GM12878 (cell line): ENCODE data around the gene ZNF804B. TPM values are rescaled to one million over a fixed set of nuclear protein-coding genes. Genes with fewer than 3 reads are reported as not detected.

ENCODE experiments used
- ATAC-seq: fragments of 200-7000 bp; cut with Tn5 transposase; 3 replicates; pipeline ENCODE4 v1.9.1; 2020; ENCODE audit warnings: mild to moderate bottlenecking, moderate library complexity
- BruUV-seq: library from RNA; stranded (reverse); fragments of 400-500 nt; replicated peaks from 2 replicates; lab custom pipeline; 2021; lab: Mats Ljungman, UMichigan
- CTCF ChIA-PET: fragments of 300-600 bp; sonication (Branson Sonifier 250); formaldehyde crosslinking; extraction: SDS; loops from one replicate; lab custom pipeline; 2021; ENCODE audit warnings: inconsistent platforms; lab: Yijun Ruan, JAX
- POLR2A ChIA-PET: fragments of 350-600 bp; formaldehyde crosslinking; extraction: SDS; loops from one replicate; lab custom pipeline; 2021; ENCODE audit warnings: inconsistent platforms; lab: Charles Lee
- RAD21 ChIA-PET: fragments of 300-600 bp; sonication (Branson Sonifier 250); formaldehyde crosslinking; loops from one replicate; lab custom pipeline; 2023; ENCODE audit warnings: antibody characterized with exemption; ENCODE audit not compliant: unreplicated experiment; lab: Charles Lee
- SMC1A ChIA-PET: fragments of 300-600 bp; sonication (Branson Sonifier 250); formaldehyde crosslinking; loops from one replicate; lab custom pipeline; 2023; ENCODE audit not compliant: unreplicated experiment, uncharacterized antibody; lab: Charles Lee
- DNase-seq: peaks from one replicate; pipeline ENCODE4 v3.0.0-alpha.2; 2011; ENCODE audit warnings: low read depth, low spot score
- FAIRE-seq: peaks from 3 replicates; lab custom pipeline; 2011; peaks lifted over from hg19 to GRCh38; lab: Jason Lieb, UNC
- H2AFZ ChIP-seq: 2 replicates; pipeline ENCODE4 v1.6.0; 2011; ENCODE audit warnings: low read depth, low read length, control low read depth; ENCODE audit not compliant: control insufficient read depth
- H3K27ac ChIP-seq: 2 replicates; pipeline ENCODE4 v1.5.1; 2011; ENCODE audit warnings: control low read depth; ENCODE audit not compliant: control insufficient read depth, insufficient read depth
- H3K27me3 ChIP-seq, 2 experiments: replicated peaks in 1 of 2; 2 replicates each; pipeline versions ENCODE4 v1.6.0 to v1.6.1; 2011; ENCODE audit warnings: low read length in 1 of 2; ENCODE audit not compliant: control insufficient read depth in 2 of 2, insufficient read depth in 2 of 2
- H3K36me3 ChIP-seq, 2 experiments: 2 replicates each; pipeline ENCODE4 v1.5.1; 2011; ENCODE audit warnings: low read length in 1 of 2; ENCODE audit not compliant: control insufficient read depth in 2 of 2, insufficient read depth in 2 of 2
- H3K4me1 ChIP-seq: 2 replicates; pipeline ENCODE4 v1.6.1; 2011; ENCODE audit warnings: mild to moderate bottlenecking, low read length, moderate library complexity, mixed read lengths; ENCODE audit not compliant: control insufficient read depth, insufficient read depth
- H3K4me2 ChIP-seq: 2 replicates; pipeline ENCODE4 v1.6.0; 2011; ENCODE audit warnings: control low read depth; ENCODE audit not compliant: control insufficient read depth, insufficient read depth
- H3K4me3 ChIP-seq: fragments of 200-600 bp; sonication (generic); 2 replicates; pipeline ENCODE4 v1.5.1; 2016
- H3K79me2 ChIP-seq: 2 replicates; pipeline ENCODE4 v1.6.0; 2011; ENCODE audit warnings: low read length; ENCODE audit not compliant: control insufficient read depth, insufficient read depth
- H3K9ac ChIP-seq: 2 replicates; pipeline ENCODE4 v1.8.0; 2011; ENCODE audit warnings: low read length, control low read depth, mixed read lengths; ENCODE audit not compliant: control insufficient read depth, insufficient read depth
- H3K9me3 ChIP-seq: replicated peaks from 3 replicates; pipeline ENCODE4 v1.5.1; 2011; ENCODE audit warnings: mild to moderate bottlenecking, low read length; ENCODE audit not compliant: control insufficient read depth, insufficient read depth
- H4K20me1 ChIP-seq: 2 replicates; pipeline ENCODE4 v1.6.0; 2011; ENCODE audit not compliant: control insufficient read depth, insufficient read depth
- ASH2L ChIP-seq: fragments of 300-600, 200-600 bp; sonication (generic); IDR thresholded peaks from 2 replicates; pipeline ENCODE4 v1.6.1; 2017; ENCODE audit warnings: low read depth, mild to moderate bottlenecking, borderline replicate concordance
- CBFB ChIP-seq: IDR thresholded peaks from 2 replicates; pipeline ENCODE4 v1.6.1; 2016; ENCODE audit warnings: antibody characterized with exemption, low read depth
- FOS ChIP-seq: IDR thresholded peaks from 3 replicates; pipeline ENCODE4 v1.6.1; 2011; ENCODE audit warnings: borderline replicate concordance; ENCODE audit not compliant: insufficient read length; ENCODE audit errors: extremely low read depth
- HDAC2 ChIP-seq: fragments of 200-600 bp; sonication (generic); IDR thresholded peaks from 2 replicates; pipeline ENCODE4 v1.6.1; 2017
- HDGF ChIP-seq: fragments of 450-650 bp; IDR thresholded peaks from 2 replicates; pipeline ENCODE4 v1.6.1; 2016; ENCODE audit warnings: antibody characterized with exemption
- MEF2A ChIP-seq: IDR thresholded peaks from 2 replicates; pipeline ENCODE4 v1.6.1; 2011; ENCODE audit warnings: low read depth, mild to moderate bottlenecking, low read length, moderate library complexity; ENCODE audit not compliant: insufficient read depth
- NFIC ChIP-seq: IDR thresholded peaks from 2 replicates; pipeline ENCODE4 v1.6.1; 2012; ENCODE audit warnings: low read depth, mild to moderate bottlenecking, inconsistent platforms, low read length, moderate library complexity
- PML ChIP-seq: IDR thresholded peaks from 2 replicates; pipeline ENCODE4 v1.6.1; 2012; ENCODE audit warnings: low read length, inconsistent platforms
- POU2F2 ChIP-seq: IDR thresholded peaks from 3 replicates; pipeline ENCODE4 v1.6.1; 2011; ENCODE audit warnings: low read depth, mild to moderate bottlenecking, low read length, borderline replicate concordance
- TCF12 ChIP-seq: IDR thresholded peaks from 2 replicates; pipeline ENCODE4 v1.6.1; 2011; ENCODE audit warnings: low read depth, mild to moderate bottlenecking, low read length
- ZSCAN29 ChIP-seq: fragments of 450-650 bp; IDR thresholded peaks from 2 replicates; pipeline ENCODE4 v1.6.1; 2017; ENCODE audit warnings: mild to moderate bottlenecking, moderate library complexity
- WGBS: methylation state at CpG from one replicate; pipeline ENCODE4 v1.1.6; 2016; ENCODE audit warnings: low lambda C conversion rate; ENCODE audit not compliant: insufficient replicate concordance, insufficient coverage; ENCODE audit errors: missing lambda C conversion rate; 5-methylcytosine and 5-hydroxymethylcytosine counted together
- in situ Hi-C: fragments of 300-500 bp; cut with MboI; formaldehyde crosslinking; loops from 9 replicates; pipeline ENCODE4 v1.14.3; 2018; ENCODE audit warnings: mixed read lengths
- intact Hi-C: fragments of 100-400 bp; cut with micrococcal nuclease; formaldehyde crosslinking; loops from one replicate; pipeline ENCODE4 v1.14.2; 2022; ENCODE audit not compliant: unreplicated experiment
- polyA plus RNA-seq, 11 experiments: library from polyadenylated mRNA; depleted of rRNA in 4 of 11; unstranded in 6 of 11; stranded (reverse) in 5 of 11; fragments of >200 nt; fragmentation: Nextera tagmentation in 4 of 11; fragmentation: Illumina TruSeq in 1 of 11; extraction: Ambion mirVana in 4 of 11; extraction: Trizol in 1 of 11; gene quantifications; 1 replicate in 1 of 11; 2 replicates in 10 of 11; pipeline versions ENCODE4 v1.2.1 to v1.2.3, GENCODE V29; 2011 to 2016; ENCODE audit warnings: inconsistent platforms in 2 of 11, missing spikeins in 2 of 11, low read depth in 1 of 11
- total RNA-seq, 4 experiments: library from RNA; depleted of rRNA in 3 of 4; stranded (reverse); fragments of >200 nt in 3 of 4; fragmentation: Illumina TruSeq in 1 of 4; extraction: Trizol in 1 of 4; gene quantifications; 2 replicates each; pipeline versions ENCODE4 v1.2.1 to v1.2.3, GENCODE V29; 2013 to 2021
- TF ChIP-seq, protein P1 (sequence below): IDR thresholded peaks from 2 replicates; pipeline ENCODE4 v1.6.1; 2012; ENCODE audit warnings: low read depth, low read length, improper control_type of control experiment
- TF ChIP-seq, protein P2 (sequence below): fragments of 450-650 bp; IDR thresholded peaks from 2 replicates; pipeline ENCODE4 v1.6.1; 2017; ENCODE audit warnings: mild to moderate bottlenecking, moderate library complexity
- TF ChIP-seq, protein P3 (sequence below): fragments of 450-650 bp; IDR thresholded peaks from 2 replicates; pipeline ENCODE4 v1.6.1; 2018; ENCODE audit warnings: mild to moderate bottlenecking, low read depth, moderate library complexity; ENCODE audit not compliant: partially characterized antibody
- TF ChIP-seq, protein P4 (sequence below): fragments of 150-350 bp; IDR thresholded peaks from 2 replicates; pipeline ENCODE4 v1.6.1; 2014; ENCODE audit warnings: mild to moderate bottlenecking, low read depth, low read length

ZNF804B gene
- total and polyA plus RNA-seq, 10 of the 15 experiments (the other 5 are each of a cell fraction or from before 2014, with no cell fraction given), result not detected

DNA sequence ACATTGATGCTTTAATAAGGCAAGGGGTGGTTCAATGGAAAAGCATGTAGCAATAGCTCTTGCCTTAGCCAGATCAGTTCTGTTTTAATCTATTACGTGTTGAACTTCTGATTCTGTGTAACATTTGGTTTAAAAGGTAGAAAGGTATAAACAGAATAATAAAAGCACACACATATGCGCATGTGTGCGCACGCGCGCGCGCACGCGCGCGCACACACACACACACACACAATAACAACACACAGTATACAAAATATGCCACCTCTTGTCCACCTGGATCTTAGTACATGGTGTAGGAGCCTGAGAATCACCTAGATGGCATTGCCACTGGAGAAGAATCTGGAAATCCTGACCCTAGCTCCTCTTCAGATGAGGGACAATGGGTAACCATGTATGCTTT lies 85.6 kb downstream of the ZNF804B start (continued):
- TF ChIP-seq, protein P1, sequence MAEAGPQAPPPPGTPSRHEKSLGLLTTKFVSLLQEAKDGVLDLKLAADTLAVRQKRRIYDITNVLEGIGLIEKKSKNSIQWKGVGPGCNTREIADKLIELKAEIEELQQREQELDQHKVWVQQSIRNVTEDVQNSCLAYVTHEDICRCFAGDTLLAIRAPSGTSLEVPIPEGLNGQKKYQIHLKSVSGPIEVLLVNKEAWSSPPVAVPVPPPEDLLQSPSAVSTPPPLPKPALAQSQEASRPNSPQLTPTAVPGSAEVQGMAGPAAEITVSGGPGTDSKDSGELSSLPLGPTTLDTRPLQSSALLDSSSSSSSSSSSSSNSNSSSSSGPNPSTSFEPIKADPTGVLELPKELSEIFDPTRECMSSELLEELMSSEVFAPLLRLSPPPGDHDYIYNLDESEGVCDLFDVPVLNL, result no peak

DNA sequence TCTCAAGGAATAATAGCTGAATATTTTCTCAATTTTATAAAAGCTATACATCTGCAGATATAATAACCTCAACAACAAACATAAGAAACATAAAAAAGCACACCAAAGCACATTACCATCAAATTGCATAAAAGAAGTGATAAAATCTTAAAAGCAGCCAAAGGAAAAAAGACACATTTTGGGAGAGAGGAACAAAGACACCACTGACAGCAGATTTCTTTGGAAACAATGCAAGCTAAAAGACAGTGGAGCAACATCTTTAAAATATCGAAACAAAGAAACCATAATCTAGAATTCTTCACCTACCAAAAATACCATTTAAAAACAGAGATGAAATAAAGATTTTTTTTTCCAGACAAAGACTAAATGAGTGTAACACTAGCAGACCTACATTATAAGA lies 91.7 kb downstream of the ZNF804B start:
- SMC1A ChIA-PET, result no interaction called here
- Histone ChIP-seq H3K79me2 (no peaks in the 10 kb centered on the region), H3K4me3 (no peak overlapping the region), H3K27me3 (no peaks in the 10 kb centered on the region), H3K4me1 (no peaks in the 10 kb centered on the region), H4K20me1 (no peaks in the 10 kb centered on the region), H3K9me3 (no peaks in the 10 kb centered on the region), H3K36me3 (no peaks in the 10 kb centered on the region), H3K9ac (no peak overlapping the region), H3K27ac (no peak overlapping the region), H3K4me2 (no peak overlapping the region), H2AFZ (no peak overlapping the region)
- CTCF ChIA-PET, result interaction anchor here (0.7 to 0.8 kb wide), 2 partner anchors 11 to 17 kb away, joined by 3 read pairs; no protein-coding TSS in a partner anchor
- intact Hi-C loops, result no loop called here
- WGBS, result 7% methylated on average over 1 of the region's 1 CpG
- RAD21 ChIA-PET, result no interaction called here
- FAIRE-seq (no peak), DNase-seq (no peak), ATAC-seq (no peak)
- in situ Hi-C loops, result no loop called here
- POLR2A ChIA-PET, result no interaction called here
- BruUV-seq, result no TSS peak
- TF ChIP-seq POU2F2 (no peak), ASH2L (no peak), NFIC (no peak), ZSCAN29 (no peak), FOS (no peak), HDAC2 (no peak), CBFB (no peak), PML (no peak), MEF2A (no peak), TCF12 (no peak), HDGF (no peak)
- TF ChIP-seq, protein P2, sequence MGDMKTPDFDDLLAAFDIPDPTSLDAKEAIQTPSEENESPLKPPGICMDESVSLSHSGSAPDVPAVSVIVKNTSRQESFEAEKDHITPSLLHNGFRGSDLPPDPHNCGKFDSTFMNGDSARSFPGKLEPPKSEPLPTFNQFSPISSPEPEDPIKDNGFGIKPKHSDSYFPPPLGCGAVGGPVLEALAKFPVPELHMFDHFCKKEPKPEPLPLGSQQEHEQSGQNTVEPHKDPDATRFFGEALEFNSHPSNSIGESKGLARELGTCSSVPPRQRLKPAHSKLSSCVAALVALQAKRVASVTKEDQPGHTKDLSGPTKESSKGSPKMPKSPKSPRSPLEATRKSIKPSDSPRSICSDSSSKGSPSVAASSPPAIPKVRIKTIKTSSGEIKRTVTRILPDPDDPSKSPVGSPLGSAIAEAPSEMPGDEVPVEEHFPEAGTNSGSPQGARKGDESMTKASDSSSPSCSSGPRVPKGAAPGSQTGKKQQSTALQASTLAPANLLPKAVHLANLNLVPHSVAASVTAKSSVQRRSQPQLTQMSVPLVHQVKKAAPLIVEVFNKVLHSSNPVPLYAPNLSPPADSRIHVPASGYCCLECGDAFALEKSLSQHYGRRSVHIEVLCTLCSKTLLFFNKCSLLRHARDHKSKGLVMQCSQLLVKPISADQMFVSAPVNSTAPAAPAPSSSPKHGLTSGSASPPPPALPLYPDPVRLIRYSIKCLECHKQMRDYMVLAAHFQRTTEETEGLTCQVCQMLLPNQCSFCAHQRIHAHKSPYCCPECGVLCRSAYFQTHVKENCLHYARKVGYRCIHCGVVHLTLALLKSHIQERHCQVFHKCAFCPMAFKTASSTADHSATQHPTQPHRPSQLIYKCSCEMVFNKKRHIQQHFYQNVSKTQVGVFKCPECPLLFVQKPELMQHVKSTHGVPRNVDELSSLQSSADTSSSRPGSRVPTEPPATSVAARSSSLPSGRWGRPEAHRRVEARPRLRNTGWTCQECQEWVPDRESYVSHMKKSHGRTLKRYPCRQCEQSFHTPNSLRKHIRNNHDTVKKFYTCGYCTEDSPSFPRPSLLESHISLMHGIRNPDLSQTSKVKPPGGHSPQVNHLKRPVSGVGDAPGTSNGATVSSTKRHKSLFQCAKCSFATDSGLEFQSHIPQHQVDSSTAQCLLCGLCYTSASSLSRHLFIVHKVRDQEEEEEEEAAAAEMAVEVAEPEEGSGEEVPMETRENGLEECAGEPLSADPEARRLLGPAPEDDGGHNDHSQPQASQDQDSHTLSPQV, result no peak
- TF ChIP-seq, protein P3, sequence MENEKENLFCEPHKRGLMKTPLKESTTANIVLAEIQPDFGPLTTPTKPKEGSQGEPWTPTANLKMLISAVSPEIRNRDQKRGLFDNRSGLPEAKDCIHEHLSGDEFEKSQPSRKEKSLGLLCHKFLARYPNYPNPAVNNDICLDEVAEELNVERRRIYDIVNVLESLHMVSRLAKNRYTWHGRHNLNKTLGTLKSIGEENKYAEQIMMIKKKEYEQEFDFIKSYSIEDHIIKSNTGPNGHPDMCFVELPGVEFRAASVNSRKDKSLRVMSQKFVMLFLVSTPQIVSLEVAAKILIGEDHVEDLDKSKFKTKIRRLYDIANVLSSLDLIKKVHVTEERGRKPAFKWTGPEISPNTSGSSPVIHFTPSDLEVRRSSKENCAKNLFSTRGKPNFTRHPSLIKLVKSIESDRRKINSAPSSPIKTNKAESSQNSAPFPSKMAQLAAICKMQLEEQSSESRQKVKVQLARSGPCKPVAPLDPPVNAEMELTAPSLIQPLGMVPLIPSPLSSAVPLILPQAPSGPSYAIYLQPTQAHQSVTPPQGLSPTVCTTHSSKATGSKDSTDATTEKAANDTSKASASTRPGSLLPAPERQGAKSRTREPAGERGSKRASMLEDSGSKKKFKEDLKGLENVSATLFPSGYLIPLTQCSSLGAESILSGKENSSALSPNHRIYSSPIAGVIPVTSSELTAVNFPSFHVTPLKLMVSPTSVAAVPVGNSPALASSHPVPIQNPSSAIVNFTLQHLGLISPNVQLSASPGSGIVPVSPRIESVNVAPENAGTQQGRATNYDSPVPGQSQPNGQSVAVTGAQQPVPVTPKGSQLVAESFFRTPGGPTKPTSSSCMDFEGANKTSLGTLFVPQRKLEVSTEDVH, result no peak
- TF ChIP-seq, protein P4, sequence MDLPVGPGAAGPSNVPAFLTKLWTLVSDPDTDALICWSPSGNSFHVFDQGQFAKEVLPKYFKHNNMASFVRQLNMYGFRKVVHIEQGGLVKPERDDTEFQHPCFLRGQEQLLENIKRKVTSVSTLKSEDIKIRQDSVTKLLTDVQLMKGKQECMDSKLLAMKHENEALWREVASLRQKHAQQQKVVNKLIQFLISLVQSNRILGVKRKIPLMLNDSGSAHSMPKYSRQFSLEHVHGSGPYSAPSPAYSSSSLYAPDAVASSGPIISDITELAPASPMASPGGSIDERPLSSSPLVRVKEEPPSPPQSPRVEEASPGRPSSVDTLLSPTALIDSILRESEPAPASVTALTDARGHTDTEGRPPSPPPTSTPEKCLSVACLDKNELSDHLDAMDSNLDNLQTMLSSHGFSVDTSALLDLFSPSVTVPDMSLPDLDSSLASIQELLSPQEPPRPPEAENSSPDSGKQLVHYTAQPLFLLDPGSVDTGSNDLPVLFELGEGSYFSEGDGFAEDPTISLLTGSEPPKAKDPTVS, result no peak
